Keratinocyte (primary cell): ENCODE measurements around the gene PSAP. TPM values are rescaled to one million over a fixed set of nuclear protein-coding genes. Genes with fewer than 3 reads are reported as not detected.

ENCODE experiments used
- DNase-seq: peaks from one replicate; pipeline ENCODE4 v3.0.0-alpha.2; 2011; ENCODE audit warnings: low read depth, missing footprints, low spot score
- FAIRE-seq: peaks from 2 replicates; lab custom pipeline; 2011; peaks lifted over from hg19 to GRCh38; lab: Jason Lieb, UNC
- H2AFZ ChIP-seq: 2 replicates; pipeline ENCODE4 v1.6.0; 2012; ENCODE audit warnings: low read length, control low read depth, inconsistent platforms; ENCODE audit not compliant: control insufficient read depth
- H3K27ac ChIP-seq: 2 replicates; pipeline ENCODE4 v1.5.1; 2011; ENCODE audit warnings: low read length; ENCODE audit not compliant: control insufficient read depth, insufficient read depth
- H3K27me3 ChIP-seq: 3 replicates; pipeline ENCODE4 v1.6.0; 2011; ENCODE audit warnings: low read length; ENCODE audit not compliant: control insufficient read depth, insufficient read depth; ENCODE audit errors: extremely low read depth
- H3K36me3 ChIP-seq, 2 experiments: 2 replicates in 1 of 2; 3 replicates in 1 of 2; pipeline ENCODE4 v1.5.1; 2011; ENCODE audit warnings: low read length in 2 of 2, mild to moderate bottlenecking in 1 of 2; ENCODE audit not compliant: control insufficient read depth in 2 of 2, insufficient read depth in 2 of 2; ENCODE audit errors: extremely low read depth in 1 of 2
- H3K4me1 ChIP-seq: 3 replicates; pipeline ENCODE4 v1.5.1; 2011; ENCODE audit warnings: low read length; ENCODE audit not compliant: control insufficient read depth, insufficient read depth; ENCODE audit errors: extremely low read depth
- H3K4me2 ChIP-seq: 3 replicates; pipeline ENCODE4 v1.6.0; 2011; ENCODE audit warnings: low read depth, low read length; ENCODE audit not compliant: control insufficient read depth, insufficient read depth; ENCODE audit errors: extremely low read depth
- H3K4me3 ChIP-seq, 3 experiments: fragments of 200-600 bp in 1 of 3; sonication (generic) in 1 of 3; 2 replicates in 2 of 3; 3 replicates in 1 of 3; pipeline ENCODE4 v1.5.1; 2011 to 2016; ENCODE audit warnings: low read length in 3 of 3, mild to moderate bottlenecking in 3 of 3, control low read depth in 2 of 3, inconsistent platforms in 1 of 3, low read depth in 1 of 3, mixed read lengths in 1 of 3, mixed run types in 1 of 3, moderate library complexity in 1 of 3; ENCODE audit not compliant: control insufficient read depth in 2 of 3, insufficient read depth in 2 of 3; ENCODE audit errors: extremely low read depth in 1 of 3
- H3K79me2 ChIP-seq: 2 replicates; pipeline ENCODE4 v1.6.0; 2012; ENCODE audit warnings: low read length; ENCODE audit not compliant: control insufficient read depth, insufficient read depth
- H3K9ac ChIP-seq: 3 replicates; pipeline ENCODE4 v1.6.0; 2011; ENCODE audit warnings: low read length; ENCODE audit not compliant: control insufficient read depth, insufficient read depth; ENCODE audit errors: extremely low read depth
- H3K9me1 ChIP-seq: 3 replicates; pipeline ENCODE4 v1.6.0; 2011; ENCODE audit warnings: low read length; ENCODE audit not compliant: control insufficient read depth, insufficient read depth; ENCODE audit errors: extremely low read depth
- H3K9me3 ChIP-seq: 2 replicates; pipeline ENCODE4 v1.5.1; 2012; ENCODE audit warnings: low read depth, low read length; ENCODE audit not compliant: control insufficient read depth
- H4K20me1 ChIP-seq: 3 replicates; pipeline ENCODE4 v1.6.0; 2011; ENCODE audit warnings: low read length; ENCODE audit not compliant: control insufficient read depth, insufficient read depth; ENCODE audit errors: extremely low read depth
- CTCF ChIP-seq, 3 experiments: IDR thresholded peaks in 1 of 3; conservative IDR thresholded peaks in 1 of 3; optimal IDR thresholded peaks in 1 of 3; 2 replicates in 2 of 3; 3 replicates in 1 of 3; pipeline versions ENCODE3 to v1.5.1; 2011; ENCODE audit warnings: low read length in 3 of 3, mild to moderate bottlenecking in 3 of 3, moderate library complexity in 2 of 3, control low read depth in 1 of 3, inconsistent platforms in 1 of 3; ENCODE audit not compliant: insufficient read depth in 2 of 3; ENCODE audit errors: extremely low read depth in 1 of 3
- EZH2 ChIP-seq: IDR thresholded peaks from one replicate; pipeline ENCODE4 v1.6.1; 2012; ENCODE audit warnings: inconsistent platforms, mild to moderate bottlenecking, low read length, moderate library complexity
- dilution Hi-C: fragments of 300-500 bp; cut with MboI; formaldehyde crosslinking; loops from one replicate; pipeline ENCODE4 v1.7.0; 2020; ENCODE audit warnings: low sequenced_read_pairs; ENCODE audit not compliant: extremely low pct_ligation_motif_present
- polyA plus RNA-seq, 5 experiments: library from polyadenylated mRNA; depleted of rRNA in 3 of 5; stranded (reverse) in 3 of 5; stranded (forward) in 1 of 5; unstranded in 1 of 5; fragments of >200 nt; gene quantifications; 1 replicate in 1 of 5; 2 replicates in 3 of 5; 3 replicates in 1 of 5; pipeline versions ENCODE4 v1.2.1 to v1.2.3, GENCODE V29; 2011 to 2012; ENCODE audit warnings: missing spikeins in 2 of 5, low read depth in 1 of 5, low replicate concordance in 1 of 5

PSAP gene
- polyA plus RNA-seq, 1 donor (not counting 4 experiments of a cell fraction or from before 2014, with no cell fraction given): 1,075 TPM

DNA sequence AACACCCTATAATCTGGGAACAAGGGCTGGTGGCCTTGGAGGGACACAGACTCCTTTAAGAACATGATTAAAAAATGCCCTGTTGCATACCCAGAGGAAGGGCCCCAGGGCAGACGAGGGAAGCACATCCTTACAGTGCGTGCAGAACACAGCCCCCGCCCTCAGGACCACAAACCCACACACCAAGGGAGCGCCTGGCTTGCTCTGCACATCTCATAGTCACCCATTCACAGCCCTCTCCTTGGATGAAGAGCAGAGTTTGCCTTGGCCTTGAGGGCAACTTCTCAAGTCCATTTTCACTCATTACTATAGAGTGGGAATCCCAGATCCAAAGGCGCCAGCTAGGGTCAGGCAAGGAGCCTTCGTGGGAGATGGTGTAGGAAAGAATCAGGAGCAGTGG is 71.4 kb downstream of the PSAP start:
- FAIRE-seq: no peak
- H3K4me1 ChIP-seq: peaks cover under 1% of the 10 kb centered on the region
- H3K36me3 ChIP-seq: no peaks in the 10 kb centered on the region
- dilution Hi-C loops: no loop called here
- no peak overlapping the region for H3K4me2 ChIP-seq
- H4K20me1 ChIP-seq: no peaks in the 10 kb centered on the region
- H3K79me2 ChIP-seq: no peaks in the 10 kb centered on the region
- no peaks in the 10 kb centered on the region for H3K9me1 ChIP-seq
- no peak overlapping the region for H3K27ac ChIP-seq
- H2AFZ ChIP-seq: no peak overlapping the region
- H3K27me3 ChIP-seq: peaks cover 14% of the 10 kb centered on the region
- H3K9ac ChIP-seq: no peak overlapping the region
- H3K4me3 ChIP-seq: no peak overlapping the region
- H3K9me3 ChIP-seq: no peaks in the 10 kb centered on the region
- DNase-seq: no peak
- TF ChIP-seq EZH2 (no peak), CTCF (optimal IDR thresholded peaks at IDR 0.05 in 1 of 3, IDR thresholded peaks at IDR 0.05 in 1 of 3, conservative IDR thresholded peaks at IDR 0.05 in 1 of 3; ENCODE audit: extremely low read depth in 1 of 3, insufficient read depth in 2 of 3, low read length in 3 of 3) (no peak)

DNA sequence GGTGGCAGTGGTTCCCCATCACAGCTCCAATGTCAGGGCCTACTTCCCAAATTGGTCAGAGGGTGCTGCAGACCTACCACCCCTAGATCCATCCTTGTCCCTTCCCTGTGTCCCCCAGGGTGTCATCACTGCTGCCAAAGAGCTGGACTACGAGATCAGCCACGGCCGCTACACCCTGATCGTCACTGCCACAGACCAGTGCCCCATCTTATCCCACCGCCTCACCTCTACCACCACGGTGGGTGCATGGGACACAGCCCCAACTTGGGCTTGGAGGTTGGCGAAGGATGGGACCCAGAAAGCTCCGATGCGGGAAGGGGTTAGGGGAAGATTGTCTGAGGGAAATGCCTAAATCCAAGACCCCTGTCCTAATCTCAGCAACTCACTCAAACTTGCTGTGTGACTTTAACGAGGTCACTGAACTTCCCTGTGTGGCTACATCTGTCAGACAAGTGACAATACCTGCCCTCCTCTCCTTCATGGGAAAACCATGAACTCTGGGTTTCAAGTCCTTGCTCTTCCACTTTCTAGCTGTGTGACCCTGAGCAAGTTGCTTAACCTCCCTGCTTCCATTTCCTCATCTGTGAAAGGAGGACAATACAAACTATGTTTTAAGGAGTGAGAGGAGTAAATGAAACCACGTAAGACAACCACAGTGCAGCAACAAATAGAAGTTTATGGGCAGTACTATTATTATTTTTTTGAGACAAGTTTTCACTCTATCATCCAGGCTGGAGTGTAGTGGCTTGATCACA is 72.8 kb downstream of the PSAP start:
- no peak overlapping the region for H2AFZ ChIP-seq
- no peak for DNase-seq
- H3K9me1 ChIP-seq: no peaks in the 10 kb centered on the region
- H3K4me3 ChIP-seq: no peak overlapping the region
- H3K4me2 ChIP-seq: no peak overlapping the region
- dilution Hi-C loops: no loop called here
- no peaks in the 10 kb centered on the region for H3K36me3 ChIP-seq
- TF ChIP-seq EZH2 (no peak), CTCF (optimal IDR thresholded peaks at IDR 0.05 in 1 of 3, IDR thresholded peaks at IDR 0.05 in 1 of 3, conservative IDR thresholded peaks at IDR 0.05 in 1 of 3; ENCODE audit: extremely low read depth in 1 of 3, insufficient read depth in 2 of 3, low read length in 3 of 3) (no peak)
- H3K9ac ChIP-seq: no peak overlapping the region
- H3K79me2 ChIP-seq: no peaks in the 10 kb centered on the region
- H3K9me3 ChIP-seq: no peaks in the 10 kb centered on the region
- no peak for FAIRE-seq
- no peak overlapping the region for H3K27ac ChIP-seq
- H3K27me3 ChIP-seq: peaks cover 7% of the 10 kb centered on the region
- H4K20me1 ChIP-seq: no peaks in the 10 kb centered on the region
- H3K4me1 ChIP-seq: peaks cover 8% of the 10 kb centered on the region
